HepG2 (cell line): ENCODE measurements around the gene EPB41. TPM values are rescaled to one million over a fixed set of nuclear protein-coding genes. Genes with fewer than 3 reads are reported as not detected.

Experiments
- ATAC-seq: fragments of 200-7000 bp; cut with Tn5 transposase; 3 replicates; pipeline ENCODE4 v1.9.1; 2020; ENCODE audit warnings: mild to moderate bottlenecking, moderate library complexity
- BruUV-seq: library from RNA; stranded (reverse); fragments of 400-500 nt; replicated peaks from 2 replicates; lab custom pipeline; 2021; lab: Mats Ljungman, UMichigan
- CTCF ChIA-PET: fragments of 300-600 bp; formaldehyde crosslinking; extraction: SDS; loops from one replicate; lab custom pipeline; 2021; ENCODE audit warnings: low total read pairs, inconsistent platforms, low intra/inter-chr PET ratio; lab: Yijun Ruan, JAX
- POLR2A ChIA-PET: fragments of 350-600 bp; sonication (Branson Sonifier 250); formaldehyde crosslinking; loops from one replicate; lab custom pipeline; 2020; ENCODE audit warnings: antibody characterized with exemption, inconsistent platforms; lab: Yijun Ruan, JAX
- DNase-seq: peaks from one replicate; pipeline ENCODE4 v3.0.0-alpha.2; 2015; ENCODE audit warnings: low spot score
- FAIRE-seq: peaks from 3 replicates; lab custom pipeline; 2011; peaks lifted over from hg19 to GRCh38; lab: Jason Lieb, UNC
- H2AFZ ChIP-seq: one replicate; pipeline ENCODE4 v1.6.1; 2011; ENCODE audit warnings: low read length, inconsistent platforms
- H3K27ac ChIP-seq: fragments of 300-600 bp; 3 replicates; pipeline ENCODE4 v1.8.0; 2011; ENCODE audit warnings: mixed run types, mild to moderate bottlenecking, mixed read lengths, low read length, inconsistent platforms; ENCODE audit not compliant: insufficient read depth; ENCODE audit errors: extremely low read length
- H3K27me3 ChIP-seq, 2 experiments: fragments of 200-600 bp in 1 of 2; 2 replicates in 1 of 2; 3 replicates in 1 of 2; pipeline versions ENCODE4 v1.6.0 to v1.8.0; 2011; ENCODE audit warnings: low read length in 2 of 2, mild to moderate bottlenecking in 2 of 2, moderate library complexity in 2 of 2, inconsistent platforms in 1 of 2; ENCODE audit not compliant: insufficient read depth in 2 of 2, control insufficient read depth in 1 of 2
- H3K36me3 ChIP-seq, 2 experiments: fragments of 200-600 bp in 1 of 2; replicated peaks in 1 of 2; 2 replicates in 1 of 2; 3 replicates in 1 of 2; pipeline versions ENCODE4 v1.5.1 to v1.8.0; 2011; ENCODE audit warnings: low read length in 2 of 2, inconsistent platforms in 1 of 2; ENCODE audit not compliant: insufficient read depth in 2 of 2, control insufficient read depth in 1 of 2
- H3K4me1 ChIP-seq: 2 replicates; pipeline ENCODE4 v1.5.1; 2012; ENCODE audit warnings: low read length, inconsistent platforms; ENCODE audit not compliant: insufficient read depth
- H3K4me2 ChIP-seq: 2 replicates; pipeline ENCODE4 v1.6.0; 2011; ENCODE audit warnings: low read depth, low read length, inconsistent platforms
- H3K4me3 ChIP-seq, 3 experiments: fragments of 200-600 bp in 1 of 3; sonication (generic), shearing (Covaris generic) in 1 of 3; replicated peaks in 1 of 3; 2 replicates each; pipeline ENCODE4 v1.5.1; 2011 to 2016; ENCODE audit warnings: low read length in 3 of 3, inconsistent platforms in 2 of 3, low read depth in 2 of 3, mild to moderate bottlenecking in 2 of 3, control low read depth in 1 of 3, mixed read lengths in 1 of 3; ENCODE audit not compliant: insufficient read depth in 1 of 3
- H3K79me2 ChIP-seq: one replicate; pipeline ENCODE4 v1.6.1; 2011; ENCODE audit warnings: low read length, inconsistent platforms; ENCODE audit not compliant: insufficient read depth
- H3K9ac ChIP-seq: 2 replicates; pipeline ENCODE4 v1.6.0; 2011; ENCODE audit warnings: mild to moderate bottlenecking, low read depth, low read length, inconsistent platforms; ENCODE audit not compliant: insufficient read depth
- H3K9me3 ChIP-seq: 2 replicates; pipeline ENCODE4 v1.5.1; 2012; ENCODE audit warnings: mild to moderate bottlenecking, low read length
- H4K20me1 ChIP-seq: 2 replicates; pipeline ENCODE4 v1.6.0; 2011; ENCODE audit warnings: inconsistent platforms, mild to moderate bottlenecking, low read length, moderate library complexity; ENCODE audit not compliant: insufficient read depth
- CREB3 ChIP-seq: sonication (generic); formaldehyde crosslinking; IDR thresholded peaks from 2 replicates; pipeline ENCODE4 v1.5.0; 2020; ENCODE audit warnings: missing genetic modification reagents
- IRX3 ChIP-seq: sonication (generic); formaldehyde crosslinking; IDR thresholded peaks from 2 replicates; pipeline ENCODE4 v1.8.1; 2023; ENCODE audit warnings: mild to moderate bottlenecking, low read depth, missing genetic modification reagents, borderline replicate concordance
- U2AF1 ChIP-seq: fragments of 200-400 bp; formaldehyde crosslinking; optimal IDR thresholded peaks from 2 replicates; pipeline ENCODE3; 2017; ENCODE audit warnings: mild to moderate bottlenecking, low read depth, low read length
- ZBTB42 ChIP-seq: sonication (generic); formaldehyde crosslinking; IDR thresholded peaks from 2 replicates; pipeline ENCODE4 v1.5.0; 2020; ENCODE audit warnings: mild to moderate bottlenecking, missing genetic modification reagents
- ZBTB7B ChIP-seq: sonication (generic); formaldehyde crosslinking; IDR thresholded peaks from 2 replicates; pipeline ENCODE4 v1.4.0; 2020; ENCODE audit warnings: missing genetic modification reagents
- ZNF468 ChIP-seq: sonication (generic); formaldehyde crosslinking; IDR thresholded peaks from 2 replicates; pipeline ENCODE4 v1.8.0; 2022; ENCODE audit warnings: mild to moderate bottlenecking, moderate library complexity, missing genetic modification reagents
- ZNF704 ChIP-seq: sonication (generic); formaldehyde crosslinking; IDR thresholded peaks from 2 replicates; pipeline ENCODE4 v1.8.1; 2023; ENCODE audit warnings: mild to moderate bottlenecking, inconsistent platforms, moderate library complexity, missing genetic modification reagents, borderline replicate concordance
- WGBS: methylation state at CpG from one replicate; pipeline ENCODE4 v1.1.6; 2017; ENCODE audit warnings: low lambda C conversion rate; 5-methylcytosine and 5-hydroxymethylcytosine counted together
- in situ Hi-C: cut with HindIII; loops from 2 replicates; pipeline ENCODE4 v1.10.0; 2017; ENCODE audit warnings: low pct_unique_long_range_greater_than_20kb; ENCODE audit not compliant: extremely low pct_ligation_motif_present
- intact Hi-C: fragments of 100-400 bp; cut with micrococcal nuclease; formaldehyde crosslinking; loops from one replicate; pipeline ENCODE4 v1.10.0; 2022; ENCODE audit not compliant: unreplicated experiment
- polyA plus RNA-seq, 8 experiments: library from polyadenylated mRNA; depleted of rRNA in 3 of 8; stranded (reverse) in 7 of 8; unstranded in 1 of 8; fragments of >200 nt; fragmentation: Illumina TruSeq in 4 of 8; extraction: Trizol in 4 of 8; gene quantifications; 2 replicates each; pipeline versions ENCODE4 v1.2.1 to v1.2.3, GENCODE V29; 2011 to 2016; ENCODE audit warnings: low read depth in 4 of 8, missing spikeins in 1 of 8, mixed read lengths in 1 of 8; ENCODE audit not compliant: insufficient read depth in 1 of 8
- total RNA-seq, 5 experiments: library from RNA; depleted of rRNA; stranded (reverse); fragments of >200 nt; fragmentation: Illumina TruSeq; extraction: Trizol; gene quantifications; 2 replicates each; pipeline ENCODE4 v1.2.3, GENCODE V29; 2016; ENCODE audit warnings: low read depth in 1 of 5

Gene EPB41
- total and polyA plus RNA-seq, 2 of the 13 experiments (the other 11 are each of a cell fraction or from before 2014, with no cell fraction given), result 34.5 to 46.7 TPM

DNA sequence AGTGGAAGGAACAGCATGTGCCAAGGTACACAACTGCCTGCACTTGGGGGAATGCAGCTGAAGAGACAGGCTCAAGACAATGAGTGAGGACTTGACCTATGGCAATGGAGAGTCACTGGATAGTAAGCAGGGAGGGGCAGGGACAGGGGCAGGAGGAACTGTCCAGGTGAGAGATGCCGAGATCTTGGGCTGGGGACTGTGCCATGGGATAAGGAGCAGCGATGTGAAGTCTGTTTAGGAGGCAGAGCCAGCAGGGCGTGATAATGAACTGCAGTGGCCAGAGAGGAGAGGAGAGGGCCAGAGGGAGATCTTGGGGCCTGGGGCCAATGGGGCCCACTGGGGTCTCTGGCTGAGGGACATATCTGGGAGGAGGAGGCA, 17.8 kb upstream of the EPB41 start:
- peaks cover 2% of the 10 kb centered on the region for H3K79me2 ChIP-seq
- in situ Hi-C loops (no loop called here), intact Hi-C loops (no loop called here)
- no peak overlapping the region for H2AFZ ChIP-seq
- no peak overlapping the region for H3K9ac ChIP-seq
- no TSS peak for BruUV-seq
- H3K4me3 ChIP-seq, result no peak overlapping the region
- H3K4me1 ChIP-seq, result peaks cover 10% of the 10 kb centered on the region
- no peak for TF ChIP-seq ZNF468
- no peak for TF ChIP-seq ZBTB7B (CRISPR knock-in tag)
- no peak for TF ChIP-seq ZNF704 (CRISPR knock-in tag)
- TF ChIP-seq CREB3 (CRISPR knock-in tag), result no peak
- no peak for TF ChIP-seq IRX3 (CRISPR knock-in tag)
- TF ChIP-seq ZBTB42 (CRISPR knock-in tag), result no peak
- no peak for TF ChIP-seq U2AF1
- WGBS, result 56% methylated on average over 3 of the region's 3 CpGs
- FAIRE-seq (no peak), ATAC-seq (no peak), DNase-seq (no peak)
- peaks cover 3 to 25% of the 10 kb centered on the region in 2 experiments; a peak in 4 of 5 replicates for H3K36me3 ChIP-seq
- H3K4me2 ChIP-seq, result no peak overlapping the region
- ChIA-PET POLR2A (interaction anchor here (1.9 kb wide), 1 partner anchor 9 kb away, joined by 4 read pairs; no protein-coding TSS in a partner anchor), CTCF (no interaction called here)
- no peaks in the 10 kb centered on the region for H3K27me3 ChIP-seq
- no peak overlapping the region for H3K27ac ChIP-seq
- no peaks in the 10 kb centered on the region for H3K9me3 ChIP-seq
- no peaks in the 10 kb centered on the region; the same call in 1 of the 2 replicates for H4K20me1 ChIP-seq
